ENCODE data around the gene LCE2D.

GRCh38 chr1:152656459-152656858 is 6.7 kb upstream of the LCE2D start:
- TF ChIP-seq EZH2phosphoT487 (IDR thresholded peaks at IDR 0.05; ENCODE audit: borderline replicate concordance, low read length) (no peak), CTCF (conservative IDR thresholded peaks at IDR 0.05; ENCODE audit: low read depth, low read length) (no peak), EZH2 (IDR thresholded peaks at IDR 0.05; ENCODE audit: low read length, unreplicated experiment) (no peak)
